Endothelial cell of umbilical vein (primary cell): ENCODE results near the gene CD48.

Source experiments
- TF ChIP-seq, protein P1 (sequence below), 2 donors: IDR thresholded peaks; 1 replicate in 1 of 2; 2 replicates in 1 of 2; pipeline ENCODE4 v1.5.1; 2011; ENCODE audit warnings: low read length in 2 of 2, mild to moderate bottlenecking in 2 of 2, moderate library complexity in 2 of 2, control low read depth in 1 of 2, inconsistent platforms in 1 of 2, low read depth in 1 of 2; ENCODE audit not compliant: insufficient read depth in 1 of 2; ENCODE audit errors: extremely low read depth in 1 of 2
- TF ChIP-seq, protein P2 (sequence below): IDR thresholded peaks from 2 replicates; pipeline ENCODE4 v1.6.1; 2011; ENCODE audit not compliant: insufficient read depth, insufficient read length

DNA sequence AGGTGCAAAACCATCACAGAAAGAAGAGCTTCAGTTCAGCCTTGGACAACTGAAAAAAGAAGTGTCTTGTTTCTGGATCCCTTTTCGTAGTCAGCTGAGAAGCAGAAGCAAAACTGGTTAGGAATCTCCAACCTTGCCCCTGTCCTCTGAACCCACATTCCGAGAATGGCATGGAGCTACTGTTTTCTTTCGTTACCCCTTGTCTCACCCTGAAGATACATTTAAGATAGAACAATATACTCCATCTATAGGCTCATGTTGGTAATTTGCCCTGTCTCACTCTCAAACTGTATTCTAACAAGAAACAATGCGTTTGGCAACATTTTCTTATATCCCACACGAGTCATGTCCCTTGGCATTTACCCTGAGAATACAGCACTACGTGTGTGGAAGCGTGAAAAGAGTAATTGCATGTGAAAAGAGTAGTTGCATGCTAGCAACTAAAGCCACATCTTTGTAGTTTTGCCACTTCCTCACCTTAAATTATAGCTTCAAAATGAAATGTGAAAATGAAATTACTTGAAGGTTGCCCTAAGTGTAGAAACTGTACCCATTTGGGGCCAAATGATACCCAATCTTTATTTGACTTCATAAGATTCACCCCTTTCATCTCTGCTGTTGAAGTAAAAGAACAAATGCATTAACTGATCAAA is 32.7 kb upstream of the CD48 start:
- TF ChIP-seq, protein P1, sequence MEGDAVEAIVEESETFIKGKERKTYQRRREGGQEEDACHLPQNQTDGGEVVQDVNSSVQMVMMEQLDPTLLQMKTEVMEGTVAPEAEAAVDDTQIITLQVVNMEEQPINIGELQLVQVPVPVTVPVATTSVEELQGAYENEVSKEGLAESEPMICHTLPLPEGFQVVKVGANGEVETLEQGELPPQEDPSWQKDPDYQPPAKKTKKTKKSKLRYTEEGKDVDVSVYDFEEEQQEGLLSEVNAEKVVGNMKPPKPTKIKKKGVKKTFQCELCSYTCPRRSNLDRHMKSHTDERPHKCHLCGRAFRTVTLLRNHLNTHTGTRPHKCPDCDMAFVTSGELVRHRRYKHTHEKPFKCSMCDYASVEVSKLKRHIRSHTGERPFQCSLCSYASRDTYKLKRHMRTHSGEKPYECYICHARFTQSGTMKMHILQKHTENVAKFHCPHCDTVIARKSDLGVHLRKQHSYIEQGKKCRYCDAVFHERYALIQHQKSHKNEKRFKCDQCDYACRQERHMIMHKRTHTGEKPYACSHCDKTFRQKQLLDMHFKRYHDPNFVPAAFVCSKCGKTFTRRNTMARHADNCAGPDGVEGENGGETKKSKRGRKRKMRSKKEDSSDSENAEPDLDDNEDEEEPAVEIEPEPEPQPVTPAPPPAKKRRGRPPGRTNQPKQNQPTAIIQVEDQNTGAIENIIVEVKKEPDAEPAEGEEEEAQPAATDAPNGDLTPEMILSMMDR (IDR thresholded peaks at IDR 0.05; ENCODE audit: extremely low read depth in 1 of 2, insufficient read depth in 1 of 2, low read depth in 1 of 2, low read length in 2 of 2) = no peak
- TF ChIP-seq, protein P2, sequence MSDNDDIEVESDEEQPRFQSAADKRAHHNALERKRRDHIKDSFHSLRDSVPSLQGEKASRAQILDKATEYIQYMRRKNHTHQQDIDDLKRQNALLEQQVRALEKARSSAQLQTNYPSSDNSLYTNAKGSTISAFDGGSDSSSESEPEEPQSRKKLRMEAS = no peak
